H1 (cell line): ENCODE results near the gene TGM4. TPM values are rescaled to one million over a fixed set of nuclear protein-coding genes. Genes with fewer than 3 reads are reported as not detected.

Experiments
- CTCF ChIA-PET: fragments of 300-600 bp; sonication (Branson Sonifier 250); formaldehyde crosslinking; loops from one replicate; lab custom pipeline; 2021; ENCODE audit not compliant: partially characterized antibody; lab: Charles Lee
- POLR2A ChIA-PET: fragments of 300-600 bp; sonication (Branson Sonifier 250); formaldehyde crosslinking; loops from one replicate; lab custom pipeline; 2021; ENCODE audit warnings: inconsistent platforms; ENCODE audit not compliant: partially characterized antibody; lab: Charles Lee
- DNase-seq, 2 experiments: peaks; one replicate each; pipeline versions ENCODE4 v3.0.0 to v3.0.0-alpha.2; 2010 to 2022; ENCODE audit warnings: low spot score in 2 of 2, low read depth in 1 of 2, mixed read lengths in 1 of 2
- FAIRE-seq: peaks from 2 replicates; lab custom pipeline; 2011; peaks lifted over from hg19 to GRCh38; lab: Jason Lieb, UNC
- H2AFZ ChIP-seq: 2 replicates; pipeline ENCODE4 v1.8.1; 2012; ENCODE audit warnings: low read length, inconsistent platforms
- H2AK5ac ChIP-seq: 2 replicates; pipeline ENCODE4 v1.6.1; 2013; ENCODE audit warnings: low read depth, low read length
- H2BK120ac ChIP-seq: replicated peaks from 2 replicates; pipeline ENCODE3; 2013; ENCODE audit warnings: low read depth, low read length, inconsistent platforms
- H2BK12ac ChIP-seq: 2 replicates; pipeline ENCODE4 v1.6.1; 2013; ENCODE audit warnings: low read depth, low read length
- H2BK15ac ChIP-seq: 2 replicates; pipeline ENCODE4 v1.6.1; 2013; ENCODE audit warnings: low read length
- H2BK20ac ChIP-seq: 2 replicates; pipeline ENCODE4 v1.6.1; 2013; ENCODE audit warnings: low read length
- H2BK5ac ChIP-seq: 2 replicates; pipeline ENCODE4 v1.6.1; 2013; ENCODE audit warnings: low read depth, low read length
- H3K14ac ChIP-seq: 2 replicates; pipeline ENCODE4 v1.6.1; 2013; ENCODE audit warnings: inconsistent platforms; ENCODE audit not compliant: insufficient read length
- H3K18ac ChIP-seq: 2 replicates; pipeline ENCODE4 v1.6.1; 2013; ENCODE audit warnings: low read length; ENCODE audit errors: extremely low read depth
- H3K23ac ChIP-seq: 2 replicates; pipeline ENCODE4 v1.6.1; 2013; ENCODE audit warnings: inconsistent platforms; ENCODE audit not compliant: insufficient read length
- H3K23me2 ChIP-seq: 2 replicates; pipeline ENCODE4 v1.6.1; 2013; ENCODE audit warnings: low read depth, low read length
- H3K27ac ChIP-seq: 2 replicates; pipeline ENCODE4 v1.6.1; 2011; ENCODE audit warnings: low read depth, low read length, inconsistent platforms
- H3K27me3 ChIP-seq, 4 experiments: replicated peaks in 1 of 4; 1 replicate in 1 of 4; 2 replicates in 3 of 4; pipeline versions ENCODE4 v1.6.1 to v1.8.1; 2011 to 2013; ENCODE audit warnings: low read length in 3 of 4, mild to moderate bottlenecking in 3 of 4, inconsistent platforms in 2 of 4, mixed read lengths in 2 of 4, moderate library complexity in 1 of 4; ENCODE audit not compliant: control insufficient read depth in 3 of 4, insufficient read depth in 3 of 4; ENCODE audit errors: extremely low read depth in 1 of 4
- H3K36me3 ChIP-seq, 4 experiments: 2 replicates each; pipeline versions ENCODE4 v1.6.1 to v1.8.1; 2011 to 2013; ENCODE audit warnings: mild to moderate bottlenecking in 4 of 4, low read length in 3 of 4, moderate library complexity in 2 of 4, control low read depth in 1 of 4, inconsistent platforms in 1 of 4; ENCODE audit not compliant: insufficient read depth in 4 of 4, control insufficient read depth in 2 of 4
- H3K4ac ChIP-seq: replicated peaks from 2 replicates; pipeline ENCODE3; 2013; ENCODE audit warnings: low read length, low read depth, mixed read lengths, inconsistent platforms; ENCODE audit not compliant: insufficient read length
- H3K4me1 ChIP-seq, 4 experiments: replicated peaks in 1 of 4; 1 replicate in 1 of 4; 2 replicates in 3 of 4; pipeline versions ENCODE4 v1.6.1 to v1.8.1; 2011 to 2013; ENCODE audit warnings: low read length in 3 of 4, inconsistent platforms in 2 of 4, mixed read lengths in 1 of 4; ENCODE audit not compliant: insufficient read depth in 4 of 4, control insufficient read depth in 3 of 4
- H3K4me2 ChIP-seq, 2 experiments: 2 replicates each; pipeline versions ENCODE4 v1.6.1 to v1.8.1; 2011 to 2013; ENCODE audit warnings: low read depth in 2 of 2, low read length in 2 of 2, control low read depth in 1 of 2, inconsistent platforms in 1 of 2, mild to moderate bottlenecking in 1 of 2; ENCODE audit not compliant: insufficient read depth in 1 of 2
- H3K4me3 ChIP-seq, 4 experiments: fragments of 200-600, 300-600 bp in 1 of 4; sonication (generic), shearing (Covaris generic), sonication (Bioruptor Twin) in 1 of 4; 2 replicates each; pipeline versions ENCODE4 v1.5.1 to v1.8.1; 2011 to 2016; ENCODE audit warnings: low read length in 4 of 4, low read depth in 3 of 4, control low read depth in 2 of 4, inconsistent platforms in 2 of 4, mild to moderate bottlenecking in 2 of 4, mixed read lengths in 1 of 4, moderate library complexity in 1 of 4; ENCODE audit not compliant: insufficient read depth in 2 of 4; ENCODE audit errors: extremely low read depth in 1 of 4
- H3K56ac ChIP-seq: replicated peaks from 2 replicates; pipeline ENCODE3; 2013; ENCODE audit warnings: low read depth, mild to moderate bottlenecking, mixed read lengths, low read length, inconsistent platforms; ENCODE audit not compliant: insufficient read length
- H3K79me1 ChIP-seq: 2 replicates; pipeline ENCODE4 v1.6.1; 2013; ENCODE audit warnings: low read depth, low read length, control low read depth
- H3K79me2 ChIP-seq, 2 experiments: 2 replicates each; pipeline versions ENCODE4 v1.6.1 to v1.8.1; 2012 to 2013; ENCODE audit warnings: low read length in 2 of 2, mild to moderate bottlenecking in 2 of 2, inconsistent platforms in 1 of 2; ENCODE audit not compliant: insufficient read depth in 2 of 2, control insufficient read depth in 1 of 2
- H3K9ac ChIP-seq, 4 experiments: replicated peaks in 1 of 4; 1 replicate in 1 of 4; 2 replicates in 3 of 4; pipeline versions ENCODE4 v1.6.1 to v1.8.1; 2011 to 2013; ENCODE audit warnings: low read depth in 3 of 4, low read length in 3 of 4, control low read depth in 2 of 4, mild to moderate bottlenecking in 2 of 4, moderate library complexity in 2 of 4, inconsistent platforms in 1 of 4; ENCODE audit errors: extremely low read depth in 1 of 4
- H3K9me3 ChIP-seq, 2 experiments: 2 replicates each; pipeline versions ENCODE4 v1.6.1 to v1.8.1; 2012 to 2013; ENCODE audit warnings: mild to moderate bottlenecking in 2 of 2, moderate library complexity in 2 of 2, control low read depth in 1 of 2, inconsistent platforms in 1 of 2, low read depth in 1 of 2, low read length in 1 of 2, mixed read lengths in 1 of 2; ENCODE audit not compliant: insufficient read depth in 2 of 2
- H4K20me1 ChIP-seq, 2 experiments: replicated peaks in 1 of 2; 2 replicates each; pipeline versions ENCODE3 to v1.8.1; 2011 to 2013; ENCODE audit warnings: inconsistent platforms in 2 of 2, low read length in 2 of 2, mild to moderate bottlenecking in 1 of 2; ENCODE audit not compliant: insufficient read depth in 2 of 2, control insufficient read depth in 1 of 2
- H4K5ac ChIP-seq: 2 replicates; pipeline ENCODE4 v1.6.1; 2013; ENCODE audit warnings: low read length, low read depth, mixed read lengths, inconsistent platforms; ENCODE audit not compliant: insufficient read length
- H4K8ac ChIP-seq: 2 replicates; pipeline ENCODE4 v1.8.0; 2013; ENCODE audit warnings: mild to moderate bottlenecking, moderate library complexity, low read length, inconsistent platforms; ENCODE audit not compliant: insufficient read depth; ENCODE audit errors: extremely low read depth
- H4K91ac ChIP-seq: replicated peaks from 2 replicates; pipeline ENCODE3; 2013; ENCODE audit warnings: low read length, mixed read lengths, inconsistent platforms; ENCODE audit not compliant: insufficient read length
- ASH2L ChIP-seq: fragments of 200-600, 300-600 bp; sonication (generic); IDR thresholded peaks from one replicate; pipeline ENCODE4 v1.7.1; 2017; ENCODE audit warnings: low read length
- BACH1 ChIP-seq: IDR thresholded peaks from 2 replicates; pipeline ENCODE4 v1.6.1; 2012; ENCODE audit warnings: low read length, improper control_type of control experiment
- CBX5 ChIP-seq: fragments of 300-800, 300-1000 bp; sonication (generic); IDR thresholded peaks from 2 replicates; pipeline ENCODE4 v1.7.1; 2016; ENCODE audit warnings: antibody characterized with exemption, low read length, low read depth
- KDM1A ChIP-seq: fragments of 200-600, 300-600 bp; sonication (generic); IDR thresholded peaks from 2 replicates; pipeline ENCODE4 v1.7.1; 2016; ENCODE audit warnings: mild to moderate bottlenecking, low read length, borderline replicate concordance
- KDM4A ChIP-seq: IDR thresholded peaks from one replicate; pipeline ENCODE4 v1.7.1; 2012; ENCODE audit warnings: low read depth, mild to moderate bottlenecking, moderate library complexity, low read length, inconsistent platforms; ENCODE audit not compliant: severe bottlenecking
- MAFK ChIP-seq: IDR thresholded peaks from 2 replicates; pipeline ENCODE4 v1.6.1; 2012; ENCODE audit warnings: low read depth, mild to moderate bottlenecking, improper control_type of control experiment, low read length
- RBBP5 ChIP-seq: IDR thresholded peaks from 2 replicates; pipeline ENCODE4 v1.7.1; 2012; ENCODE audit warnings: low read depth, mild to moderate bottlenecking, inconsistent platforms, low read length, moderate library complexity, borderline replicate concordance
- whole genome bisulfite sequencing, 2 experiments: shearing (Covaris generic) in 1 of 2; methylation state at CpG; one replicate each; pipeline versions ENCODE4 v1.1.6 to v1.1.7; 2013 to 2015; ENCODE audit warnings: low lambda C conversion rate in 2 of 2, mixed read lengths in 2 of 2, inconsistent platforms in 1 of 2, low coverage in 1 of 2, missing lambda C conversion rate in 1 of 2; ENCODE audit not compliant: insufficient replicate concordance in 2 of 2, insufficient coverage in 1 of 2, insufficient read length in 1 of 2; ENCODE audit errors: extremely low coverage in 1 of 2, missing lambda C conversion rate in 1 of 2; 5-methylcytosine and 5-hydroxymethylcytosine counted together
- polyA plus RNA-seq, 7 experiments: library from polyadenylated mRNA; depleted of rRNA in 3 of 7; stranded (reverse) in 5 of 7; unstranded in 2 of 7; fragments of >200 nt in 5 of 7; fragments of 200-250 nt in 2 of 7; gene quantifications; 1 replicate in 5 of 7; 2 replicates in 1 of 7; 4 replicates in 1 of 7; pipeline versions ENCODE4 v1.2.1 to v1.2.3, GENCODE V29; 2011 to 2013; ENCODE audit warnings: missing spikeins in 2 of 7, mixed read lengths in 2 of 7
- total RNA-seq: library from RNA; stranded (reverse); fragmentation: NEBNext Ultra II Directional; extraction: Animal tissue kit (Norgen Biotek cat#: 25700); gene quantifications from 2 replicates; pipeline ENCODE4 v1.2.1, GENCODE V29; 2021
- TF ChIP-seq, protein P1 (sequence below): IDR thresholded peaks from 2 replicates; pipeline ENCODE4 v1.6.1; 2011; ENCODE audit warnings: low read length, improper control_type of control experiment

TGM4 gene
- total and polyA plus RNA-seq, 2 of the 8 experiments (the other 6 are each of a cell fraction or from before 2014, with no cell fraction given): 0.02 TPM; not detected in 1

DNA sequence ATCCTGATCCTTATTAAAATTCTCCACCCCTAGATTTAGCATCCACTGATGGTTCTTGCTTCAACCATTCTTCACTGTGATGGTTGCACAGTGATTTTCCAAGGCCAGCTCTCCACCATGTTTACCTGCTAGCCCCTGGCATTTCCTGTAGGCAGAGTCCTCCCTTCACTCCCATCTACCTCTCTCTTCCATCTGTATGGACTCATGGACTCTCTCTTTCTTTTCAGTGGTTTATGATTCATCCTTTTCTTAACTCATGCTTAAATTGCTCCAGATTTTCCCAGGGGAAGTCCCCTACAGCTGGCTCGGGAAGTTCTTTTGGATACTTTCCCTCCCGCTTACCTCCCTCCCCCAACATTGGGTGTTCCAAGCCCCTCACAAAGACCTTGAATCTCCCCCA, 18.7 kb downstream of the TGM4 start:
- Histone ChIP-seq H2AFZ (no peak overlapping the region), H3K27ac (no peak overlapping the region), H2BK5ac (no peak overlapping the region; the same call in 1 of the 2 replicates), H3K79me2 (no peaks in the 10 kb centered on the region), H3K27me3 (no peaks in the 10 kb centered on the region), H3K79me1 (no peaks in the 10 kb centered on the region; the same call in 1 of the 2 replicates), H3K9me3 (no peaks in the 10 kb centered on the region), H4K5ac (no peak overlapping the region), H3K23ac (no peak overlapping the region), H2BK15ac (no peak overlapping the region), H3K36me3 (no peaks in the 10 kb centered on the region), H3K9ac (no peak overlapping the region), H4K8ac (no peak overlapping the region), H2AK5ac (no peak overlapping the region), H3K4me2 (no peak overlapping the region), H2BK120ac (no peak overlapping the region), H3K18ac (no peak overlapping the region), H3K56ac (no peak overlapping the region), H3K4me3 (no peak overlapping the region), H4K91ac (no peak overlapping the region), H2BK12ac (no peak overlapping the region), H2BK20ac (no peak overlapping the region), H3K4ac (no peak overlapping the region), H3K4me1 (peaks cover 0 to 5% (median 3%) of the 10 kb centered on the region in 4 experiments; a peak in 3 of 7 replicates), H3K23me2 (no peaks in the 10 kb centered on the region; the same call in 1 of the 2 replicates), H3K14ac (no peak overlapping the region), H4K20me1 (no peaks in the 10 kb centered on the region)
- CTCF ChIA-PET: interaction anchor here (0.7 kb wide), 1 partner anchor 22 kb away, joined by 3 read pairs; no protein-coding TSS in a partner anchor
- no peak for DNase-seq
- POLR2A ChIA-PET: no interaction called here
- no peak for FAIRE-seq
- WGBS, 2 experiments: 72% methylated on average over 2 of the region's 2 CpGs; no CpG with 5 or more reads in 1 of the 2 experiments
- TF ChIP-seq MAFK (no peak), KDM4A (no peak), BACH1 (no peak), ASH2L (no peak), CBX5 (no peak), KDM1A (no peak), RBBP5 (no peak)
- TF ChIP-seq, protein P1, sequence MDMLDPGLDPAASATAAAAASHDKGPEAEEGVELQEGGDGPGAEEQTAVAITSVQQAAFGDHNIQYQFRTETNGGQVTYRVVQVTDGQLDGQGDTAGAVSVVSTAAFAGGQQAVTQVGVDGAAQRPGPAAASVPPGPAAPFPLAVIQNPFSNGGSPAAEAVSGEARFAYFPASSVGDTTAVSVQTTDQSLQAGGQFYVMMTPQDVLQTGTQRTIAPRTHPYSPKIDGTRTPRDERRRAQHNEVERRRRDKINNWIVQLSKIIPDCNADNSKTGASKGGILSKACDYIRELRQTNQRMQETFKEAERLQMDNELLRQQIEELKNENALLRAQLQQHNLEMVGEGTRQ: no peak
